Measurements from ENCODE around the gene CANT1. TPM values are rescaled to one million over a fixed set of nuclear protein-coding genes. Genes with fewer than 3 reads are reported as not detected.

The CANT1 gene
- total RNA-seq, 1 experiment from 2014 or later = 33.0 TPM

DNA sequence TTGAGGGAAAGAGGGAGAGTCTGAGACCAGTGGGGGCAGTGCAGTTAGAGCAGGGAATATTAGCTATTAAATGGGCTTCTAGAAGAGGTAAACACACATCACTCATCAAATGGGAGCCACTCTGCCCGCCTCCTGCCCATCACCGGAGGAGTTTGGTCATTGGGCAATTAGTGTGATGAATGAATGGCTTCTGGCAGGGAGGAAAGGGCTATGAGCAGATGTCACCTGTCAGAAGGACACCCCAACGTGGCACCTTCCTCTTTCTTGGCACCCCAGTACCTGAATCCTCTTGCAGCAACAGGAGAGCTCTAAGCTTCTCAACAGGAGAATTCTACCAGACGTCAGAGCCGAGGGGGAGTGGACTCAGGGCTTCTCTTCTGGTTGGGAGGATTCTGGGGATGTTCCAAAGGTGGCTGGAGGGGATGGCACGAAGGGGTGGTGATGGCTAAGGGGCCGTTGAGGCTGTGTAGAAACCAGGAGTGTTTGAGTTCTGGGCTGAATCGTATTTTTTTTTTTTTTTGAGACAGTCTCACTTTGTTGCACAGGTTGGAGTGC, 25.4 kb upstream of the CANT1 start:
- no peak overlapping the region for H3K27ac Mint-ChIP-seq
- no CpG with 5 or more reads among the region's 8 CpGs for WGBS (ENCODE audit: extremely low coverage, insufficient read length, low lambda C conversion rate)
- no peak overlapping the region for H2AK5ac ChIP-seq (ENCODE audit: insufficient read length, low read length)
- H3K4ac ChIP-seq (ENCODE audit: low read depth, low read length) = no peak overlapping the region
- H3K36me3 Mint-ChIP-seq (ENCODE audit: insufficient read depth in 1 of 3, low read depth in 3 of 3) = no peaks in the 10 kb centered on the region
- no peak overlapping the region for H3K4me3 Mint-ChIP-seq
- no peak overlapping the region for H3T11ph ChIP-seq (ENCODE audit: low read length)
- H3K4me1 Mint-ChIP-seq = peaks cover 3 to 8% of the 10 kb centered on the region in 2 experiments; a peak in 2 of 4 replicates
- H3K79me1 ChIP-seq (ENCODE audit: insufficient read depth, low read depth, low read length, poor library complexity, severe bottlenecking) = no peaks in the 10 kb centered on the region
- H2BK20ac ChIP-seq (ENCODE audit: low read depth, low read length, poor library complexity, severe bottlenecking) = no peak overlapping the region
- no peaks in the 10 kb centered on the region for H3K9me3 ChIP-seq (ENCODE audit: control insufficient read depth, low read depth, low read length)
- H4K20me1 ChIP-seq (ENCODE audit: control insufficient read depth, insufficient read depth, insufficient read length) = no peaks in the 10 kb centered on the region
- peaks cover 80% of the 10 kb centered on the region for H3K27me3 Mint-ChIP-seq (ENCODE audit: low read depth)
- no peak overlapping the region for H3K14ac ChIP-seq (ENCODE audit: insufficient read depth, low read length)
- H3K9me3 Mint-ChIP-seq = no peaks in the 10 kb centered on the region
- TF ChIP-seq, protein P1, sequence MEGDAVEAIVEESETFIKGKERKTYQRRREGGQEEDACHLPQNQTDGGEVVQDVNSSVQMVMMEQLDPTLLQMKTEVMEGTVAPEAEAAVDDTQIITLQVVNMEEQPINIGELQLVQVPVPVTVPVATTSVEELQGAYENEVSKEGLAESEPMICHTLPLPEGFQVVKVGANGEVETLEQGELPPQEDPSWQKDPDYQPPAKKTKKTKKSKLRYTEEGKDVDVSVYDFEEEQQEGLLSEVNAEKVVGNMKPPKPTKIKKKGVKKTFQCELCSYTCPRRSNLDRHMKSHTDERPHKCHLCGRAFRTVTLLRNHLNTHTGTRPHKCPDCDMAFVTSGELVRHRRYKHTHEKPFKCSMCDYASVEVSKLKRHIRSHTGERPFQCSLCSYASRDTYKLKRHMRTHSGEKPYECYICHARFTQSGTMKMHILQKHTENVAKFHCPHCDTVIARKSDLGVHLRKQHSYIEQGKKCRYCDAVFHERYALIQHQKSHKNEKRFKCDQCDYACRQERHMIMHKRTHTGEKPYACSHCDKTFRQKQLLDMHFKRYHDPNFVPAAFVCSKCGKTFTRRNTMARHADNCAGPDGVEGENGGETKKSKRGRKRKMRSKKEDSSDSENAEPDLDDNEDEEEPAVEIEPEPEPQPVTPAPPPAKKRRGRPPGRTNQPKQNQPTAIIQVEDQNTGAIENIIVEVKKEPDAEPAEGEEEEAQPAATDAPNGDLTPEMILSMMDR (conservative IDR thresholded peaks at IDR 0.05) = no peak
- DNase-seq = no peak
- no peaks in the 10 kb centered on the region for H3K27me3 ChIP-seq (ENCODE audit: insufficient read depth, low read length)
- no peak overlapping the region for H3K18ac ChIP-seq (ENCODE audit: insufficient read length, low read depth, low read length)
- no peaks in the 10 kb centered on the region for H3K79me2 ChIP-seq (ENCODE audit: insufficient read depth, low read length)
- H2BK120ac ChIP-seq (ENCODE audit: low read depth, low read length, poor library complexity, severe bottlenecking) = no peak overlapping the region
- no peak overlapping the region for H3K27ac ChIP-seq (ENCODE audit: insufficient read length, low read depth, low read length)
- H2BK5ac ChIP-seq (ENCODE audit: insufficient read length, low read length) = no peak overlapping the region
- H4K8ac ChIP-seq (replicated peaks; ENCODE audit: insufficient read length, low read depth, low read length) = no peak overlapping the region
- H4K91ac ChIP-seq (ENCODE audit: insufficient read length, low read depth, low read length) = no peak overlapping the region
- no peak overlapping the region for H3K9ac ChIP-seq (ENCODE audit: extremely low read depth, insufficient read length, low read length)
- no peak overlapping the region for H2BK15ac ChIP-seq (ENCODE audit: low read depth, low read length)
- H3K56ac ChIP-seq (ENCODE audit: insufficient read length, low read depth, low read length) = no peak overlapping the region
- no peak overlapping the region for H3K4me2 ChIP-seq (ENCODE audit: insufficient read depth, insufficient read length, low read length)
- H3K23me2 ChIP-seq (ENCODE audit: insufficient read length, low read depth, low read length, poor library complexity, severe bottlenecking) = peaks cover 3% of the 10 kb centered on the region
- no peak overlapping the region for H3K23ac ChIP-seq (ENCODE audit: insufficient read length, low read depth, low read length)
- no peak overlapping the region for H4K5ac ChIP-seq (ENCODE audit: insufficient read length, low read depth, low read length)
- no peaks in the 10 kb centered on the region for H3K4me1 ChIP-seq (ENCODE audit: insufficient read depth, low read length)
- no peak overlapping the region for H2BK12ac ChIP-seq (ENCODE audit: insufficient read length, low read depth, low read length)
- no peak overlapping the region for H2AFZ ChIP-seq (ENCODE audit: low read length)
